HEK293T (cell line): ENCODE results near the gene FLCN.

ENCODE experiments used
- ARNT ChIP-seq: fragments of 450-650 bp; IDR thresholded peaks from 2 replicates; pipeline ENCODE4 v1.6.1; 2017; ENCODE audit warnings: mild to moderate bottlenecking
- L3MBTL2 ChIP-seq: fragments of 450-650 bp; conservative IDR thresholded peaks from 2 replicates; pipeline ENCODE4 v1.6.1; 2016; ENCODE audit warnings: mild to moderate bottlenecking
- LEF1 ChIP-seq: fragments of 450-650 bp; IDR thresholded peaks from 2 replicates; pipeline ENCODE4 v1.6.1; 2017; ENCODE audit warnings: mild to moderate bottlenecking, borderline replicate concordance
- NFRKB ChIP-seq: fragments of 450-650 bp; IDR thresholded peaks from 2 replicates; pipeline ENCODE4 v1.6.1; 2016; ENCODE audit warnings: mild to moderate bottlenecking, moderate library complexity
- SUZ12 ChIP-seq: fragments of 450-650 bp; IDR thresholded peaks from 2 replicates; pipeline ENCODE4 v1.6.1; 2016; ENCODE audit warnings: mild to moderate bottlenecking

DNA sequence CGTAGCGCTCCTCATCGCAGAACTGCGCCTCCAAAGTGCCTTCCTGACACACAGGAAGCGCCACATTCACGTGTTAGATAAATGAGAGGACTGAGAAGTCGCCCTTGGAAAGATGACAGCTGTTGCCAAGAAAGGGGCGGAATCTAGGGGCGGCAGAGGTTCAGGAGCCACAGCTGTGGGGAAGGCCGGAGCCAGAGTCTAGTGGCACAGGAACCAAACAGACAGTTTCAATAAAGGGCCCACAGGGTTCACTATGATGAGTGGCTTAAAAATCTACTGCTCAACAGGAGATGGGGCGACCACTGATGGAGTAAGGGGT, 4.7 kb downstream of the FLCN start:
- TF ChIP-seq ARNT: no peak
- no peak for TF ChIP-seq NFRKB
- TF ChIP-seq LEF1: no peak
- TF ChIP-seq L3MBTL2: no peak
- no peak for TF ChIP-seq SUZ12
